ENCODE data around the gene YY1. TPM values are rescaled to one million over a fixed set of nuclear protein-coding genes. Genes with fewer than 3 reads are reported as not detected.

Gene YY1
- total and polyA plus RNA-seq, 9 of the 15 experiments (the other 6 are each of a cell fraction or from before 2014, with no cell fraction given): 20.8 to 74.2 (median 46.7) TPM

DNA sequence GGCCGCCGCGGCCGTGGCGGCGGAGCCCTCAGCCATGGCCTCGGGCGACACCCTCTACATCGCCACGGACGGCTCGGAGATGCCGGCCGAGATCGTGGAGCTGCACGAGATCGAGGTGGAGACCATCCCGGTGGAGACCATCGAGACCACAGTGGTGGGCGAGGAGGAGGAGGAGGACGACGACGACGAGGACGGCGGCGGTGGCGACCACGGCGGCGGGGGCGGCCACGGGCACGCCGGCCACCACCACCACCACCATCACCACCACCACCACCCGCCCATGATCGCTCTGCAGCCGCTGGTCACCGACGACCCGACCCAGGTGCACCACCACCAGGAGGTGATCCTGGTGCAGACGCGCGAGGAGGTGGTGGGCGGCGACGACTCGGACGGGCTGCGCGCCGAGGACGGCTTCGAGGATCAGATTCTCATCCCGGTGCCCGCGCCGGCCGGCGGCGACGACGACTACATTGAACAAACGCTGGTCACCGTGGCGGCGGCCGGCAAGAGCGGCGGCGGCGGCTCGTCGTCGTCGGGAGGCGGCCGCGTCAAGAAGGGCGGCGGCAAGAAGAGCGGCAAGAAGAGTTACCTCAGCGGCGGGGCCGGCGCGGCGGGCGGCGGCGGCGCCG is 381 bp downstream of the YY1 start (continued):
- TF ChIP-seq PRDM10 (IDR thresholded peaks at IDR 0.05; ENCODE audit: partially characterized antibody) (no peak), POLR2G (IDR thresholded peaks at IDR 0.05; ENCODE audit: low read depth, low read length) (peak; percentile 71)

- ChIA-PET CTCF (ENCODE audit: low intra/inter-chr PET ratio) (interaction anchor here (0.6 to 1.6 kb wide), 4 partner anchors 28 to 1847 kb away, joined by 3 to 9 read pairs (median 4); partner anchors contain the start of gene HSP90AA1), POLR2A (interaction anchor here (0.6 to 1.1 kb wide), 2 partner anchors 117 to 230 kb away, joined by 3 read pairs; no protein-coding TSS in a partner anchor)
- Histone ChIP-seq H3K4me1 (replicated peaks in 1 of 2; ENCODE audit: control insufficient read depth in 2 of 2, insufficient read depth in 2 of 2, low read length in 2 of 2) (peaks cover 13 to 16% of the 10 kb centered on the region in 2 experiments; a peak in 4 of 5 replicates), H3K79me2 (ENCODE audit: control insufficient read depth, insufficient read depth, low read length) (peaks cover 90% of the 10 kb centered on the region), H3K27ac (ENCODE audit: extremely low read depth, low read depth, low read length) (peak overlapping the region; percentile 98), H4K20me1 (replicated peaks; ENCODE audit: control insufficient read depth, insufficient read depth, low read length) (peaks cover 36% of the 10 kb centered on the region), H3K27me3 (ENCODE audit: control insufficient read depth in 2 of 2, insufficient read depth in 2 of 2, low read length in 2 of 2) (no peaks in the 10 kb centered on the region), H3K9me1 (ENCODE audit: control insufficient read depth, insufficient read depth, low read length) (no peaks in the 10 kb centered on the region), H3K4me3 (peak overlapping the region; percentile 96), H3K4me2 (ENCODE audit: insufficient read depth, low read length) (peak overlapping the region; percentile 89), H2AFZ (ENCODE audit: low read depth, low read length) (no peak overlapping the region), H3K9ac (ENCODE audit: insufficient read depth in 1 of 2, low read depth in 2 of 2, low read length in 2 of 2) (peak overlapping the region; percentile 79 to 99), H3K9me3 (replicated peaks; ENCODE audit: control insufficient read depth, insufficient read depth, low read depth, low read length) (no peaks in the 10 kb centered on the region), H3K36me3 (ENCODE audit: control insufficient read depth, insufficient read depth, low read length) (peaks cover 30% of the 10 kb centered on the region)
- intact Hi-C loops (cut with micrococcal nuclease): loop anchor here (2.0 to 5.0 kb wide), 3 partner anchors 19 to 173 kb away; partner anchors contain the start of gene EVL
- FAIRE-seq (no peak), ATAC-seq (peak; percentile 53), DNase-seq (ENCODE audit: extremely low read depth in 1 of 4, low spot score in 3 of 4) (peak; percentile 63 to 85 (median 74))
- in situ Hi-C loops (cut with MboI): no loop called here
- WGBS (ENCODE audit: insufficient coverage, low coverage, missing lambda C conversion rate): 0% methylated on average over 22 of the region's 115 CpGs
- no TSS peak for BruUV-seq (replicated peaks)
- peak; percentile 72; the same call in 1 of the 2 replicates for TF ChIP-seq NKRF (IDR thresholded peaks at IDR 0.05; ENCODE audit: borderline replicate concordance)
- TF ChIP-seq, protein P1, sequence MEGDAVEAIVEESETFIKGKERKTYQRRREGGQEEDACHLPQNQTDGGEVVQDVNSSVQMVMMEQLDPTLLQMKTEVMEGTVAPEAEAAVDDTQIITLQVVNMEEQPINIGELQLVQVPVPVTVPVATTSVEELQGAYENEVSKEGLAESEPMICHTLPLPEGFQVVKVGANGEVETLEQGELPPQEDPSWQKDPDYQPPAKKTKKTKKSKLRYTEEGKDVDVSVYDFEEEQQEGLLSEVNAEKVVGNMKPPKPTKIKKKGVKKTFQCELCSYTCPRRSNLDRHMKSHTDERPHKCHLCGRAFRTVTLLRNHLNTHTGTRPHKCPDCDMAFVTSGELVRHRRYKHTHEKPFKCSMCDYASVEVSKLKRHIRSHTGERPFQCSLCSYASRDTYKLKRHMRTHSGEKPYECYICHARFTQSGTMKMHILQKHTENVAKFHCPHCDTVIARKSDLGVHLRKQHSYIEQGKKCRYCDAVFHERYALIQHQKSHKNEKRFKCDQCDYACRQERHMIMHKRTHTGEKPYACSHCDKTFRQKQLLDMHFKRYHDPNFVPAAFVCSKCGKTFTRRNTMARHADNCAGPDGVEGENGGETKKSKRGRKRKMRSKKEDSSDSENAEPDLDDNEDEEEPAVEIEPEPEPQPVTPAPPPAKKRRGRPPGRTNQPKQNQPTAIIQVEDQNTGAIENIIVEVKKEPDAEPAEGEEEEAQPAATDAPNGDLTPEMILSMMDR (IDR thresholded peaks at IDR 0.05 in 2 of 3, conservative IDR thresholded peaks at IDR 0.05 in 1 of 3; ENCODE audit: insufficient read depth in 2 of 3, low read depth in 1 of 3, low read length in 3 of 3): peak in 2 of 3 experiments; percentile 37 to 67; a peak in 4 of 6 replicates
- TF ChIP-seq RB1 (IDR thresholded peaks at IDR 0.05; ENCODE audit: low read depth): no peak
- TF ChIP-seq CREB3 (tag; conservative IDR thresholded peaks at IDR 0.05; ENCODE audit: low read depth): no peak
- peak; percentile 26; the same call in 1 of the 2 replicates for TF ChIP-seq PHF8 (IDR thresholded peaks at IDR 0.05; ENCODE audit: borderline replicate concordance, low read length)
Measured at GRCh38 chr14:100239840-100240667, 1.1 kb downstream of the YY1 start.
